Esophagus squamous epithelium (tissue), 4 donors: ENCODE results near the gene TAX1BP3.

Experiments
- CTCF ChIP-seq, 6 experiments: fragments of 450-650 bp in 4 of 6; fragments of 200-600 bp in 2 of 6; sonication (generic) in 2 of 6; IDR thresholded peaks; one replicate each; pipeline ENCODE4 v1.5.1; 2016 to 2019; ENCODE audit warnings: antibody characterized with exemption in 6 of 6, mild to moderate bottlenecking in 4 of 6, moderate library complexity in 4 of 6
- POLR2A ChIP-seq, 4 donors: fragments of 450-650 bp; IDR thresholded peaks; one replicate each; pipeline ENCODE4 v1.6.1; 2017; ENCODE audit warnings: antibody characterized with exemption in 4 of 4, mild to moderate bottlenecking in 4 of 4, moderate library complexity in 3 of 4

- no peak for TF ChIP-seq POLR2A (IDR thresholded peaks at IDR 0.05)
- TF ChIP-seq CTCF (IDR thresholded peaks at IDR 0.05), result no peak
Measured at GRCh38 chr17:3641717-3642486, 26.5 kb downstream of the TAX1BP3 start.
